ENCODE data around the gene TMEM120A.

- TF ChIP-seq CTCF (IDR thresholded peaks at IDR 0.05) (no peak), EZH2phosphoT487 (IDR thresholded peaks at IDR 0.05) (no peak), EZH2 (IDR thresholded peaks at IDR 0.05) (no peak)
Observed at GRCh38 chr7:75960372-75960771, 34.0 kb downstream of the TMEM120A start.

Measured in neural progenitor cell (in vitro differentiated cells).